Thoracic aorta (tissue), 2 donors: ENCODE measurements around the gene TNIP1. TPM values are rescaled to one million over a fixed set of nuclear protein-coding genes. Genes with fewer than 3 reads are reported as not detected.

ENCODE experiments used
- ATAC-seq: fragments of 150-250 bp; one replicate; pipeline ENCODE4 v1.8.0; 2017; ENCODE audit warnings: low read depth; ENCODE audit not compliant: insufficient number of reproducible peaks, low FRiP score
- DNase-seq: peaks from one replicate; pipeline ENCODE4 v3.0.0-alpha.2; 2020; ENCODE audit warnings: low spot score
- H3K27ac ChIP-seq, 2 donors: fragments of 200-600 bp; sonication (generic); 1 replicate in 1 of 2; 2 replicates in 1 of 2; pipeline ENCODE4 v1.5.1; 2016; ENCODE audit warnings: mild to moderate bottlenecking in 2 of 2, moderate library complexity in 2 of 2
- H3K27me3 ChIP-seq: fragments of 200-600 bp; sonication (generic); replicated peaks from 2 replicates; pipeline ENCODE4 v1.6.0; 2016; ENCODE audit warnings: mild to moderate bottlenecking; ENCODE audit not compliant: insufficient read depth
- H3K36me3 ChIP-seq: fragments of 200-600 bp; sonication (generic); one replicate; pipeline ENCODE4 v1.5.1; 2016
- H3K4me1 ChIP-seq, 2 donors: fragments of 200-600 bp; sonication (generic); 1 replicate in 1 of 2; 2 replicates in 1 of 2; pipeline versions ENCODE4 v1.5.1 to v1.6.0; 2016; ENCODE audit warnings: low read depth in 2 of 2, mild to moderate bottlenecking in 1 of 2; ENCODE audit not compliant: control insufficient read depth in 1 of 2
- H3K4me3 ChIP-seq: fragments of 200-600 bp; sonication (generic); 2 replicates; pipeline ENCODE4 v1.5.1; 2016; ENCODE audit warnings: mild to moderate bottlenecking
- H3K9me3 ChIP-seq: fragments of 200-600 bp; sonication (generic); 2 replicates; pipeline ENCODE4 v1.5.1; 2016
- CTCF ChIP-seq: fragments of 200-600 bp; sonication (generic); IDR thresholded peaks from one replicate; pipeline ENCODE4 v1.5.1; 2019; ENCODE audit warnings: antibody characterized with exemption
- total RNA-seq, 2 donors: library from RNA; depleted of rRNA; stranded (reverse); fragments of >200 nt; gene quantifications; one replicate each; pipeline versions ENCODE4 v1.1.0 to v1.2.3, GENCODE V29; 2016

The TNIP1 gene
- total RNA-seq, 2 donors from 2014 or later = 77.4 to 103 TPM

GRCh38 chr5:151053796-151054462 is 26.9 kb downstream of the TNIP1 start:
- ATAC-seq (no peak), DNase-seq (no peak)
- Histone ChIP-seq H3K4me3 (no peak overlapping the region), H3K9me3 (no peaks in the 10 kb centered on the region), H3K27me3 (no peaks in the 10 kb centered on the region), H3K36me3 (peaks cover 52% of the 10 kb centered on the region), H3K27ac (no peak overlapping the region), H3K4me1 (peaks cover 0 to 10% of the 10 kb centered on the region in 2 donors)
- no peak for TF ChIP-seq CTCF

- ATAC-seq = no peak
- H3K27ac ChIP-seq = no peak overlapping the region
- no peaks in the 10 kb centered on the region for H3K27me3 ChIP-seq
- peaks cover 56% of the 10 kb centered on the region for H3K36me3 ChIP-seq
- H3K9me3 ChIP-seq = no peaks in the 10 kb centered on the region
- peaks cover 0 to 10% of the 10 kb centered on the region in 2 donors for H3K4me1 ChIP-seq
- H3K4me3 ChIP-seq = no peak overlapping the region
- no peak for TF ChIP-seq CTCF
- no peak for DNase-seq
Measured at GRCh38 chr5:151052836-151053235, 28.0 kb downstream of the TNIP1 start.

- TF ChIP-seq CTCF = no peak
- Histone ChIP-seq H3K4me1 (peaks cover 0 to 10% of the 10 kb centered on the region in 2 donors), H3K36me3 (peaks cover 61% of the 10 kb centered on the region), H3K27me3 (no peaks in the 10 kb centered on the region), H3K9me3 (no peaks in the 10 kb centered on the region), H3K4me3 (no peak overlapping the region), H3K27ac (peak overlapping the region in 1 of 2 donors; percentile 37)
- ATAC-seq = no peak
- no peak for DNase-seq
Measured at GRCh38 chr5:151051931-151052608, 28.8 kb downstream of the TNIP1 start.

- H3K36me3 ChIP-seq = peaks cover 57% of the 10 kb centered on the region
Measured at GRCh38 chr5:151051066-151051930, 29.5 kb downstream of the TNIP1 start.

More at GRCh38 chr5:151051066-151051930, 29.5 kb downstream of the TNIP1 start:
- no peaks in the 10 kb centered on the region for H3K9me3 ChIP-seq
- H3K27ac ChIP-seq = peak overlapping the region in 1 of 2 donors; percentile 37
- H3K4me1 ChIP-seq = peaks cover 0 to 10% of the 10 kb centered on the region in 2 donors
- no peak overlapping the region for H3K4me3 ChIP-seq
- peak; percentile 87 for TF ChIP-seq CTCF
- no peaks in the 10 kb centered on the region for H3K27me3 ChIP-seq
- ATAC-seq (peak; percentile 61), DNase-seq (no peak)
